Measurements from ENCODE around the gene MYO18B.

Gene MYO18B

GRCh38 chr22:25726241-25726640 lies 15.7 kb upstream of the MYO18B start:
- H3K9me3 ChIP-seq = no peaks in the 10 kb centered on the region
- H3K27ac ChIP-seq = no peak overlapping the region
- no peaks in the 10 kb centered on the region for H3K27me3 ChIP-seq
- no peaks in the 10 kb centered on the region for H3K4me1 ChIP-seq (ENCODE audit: control insufficient read depth in 1 of 2, insufficient read depth in 1 of 2, low read depth in 1 of 2, low read length in 1 of 2)
- TF ChIP-seq CTCF (IDR thresholded peaks at IDR 0.05) = no peak
- no peak overlapping the region for H3K4me3 ChIP-seq (ENCODE audit: low read depth in 1 of 2, low read length in 1 of 2)
- H3K36me3 ChIP-seq = peaks cover 14% of the 10 kb centered on the region

- Histone ChIP-seq H3K4me3 (ENCODE audit: low read depth in 1 of 2, low read length in 1 of 2) (no peak overlapping the region), H3K36me3 (peaks cover 4% of the 10 kb centered on the region), H3K27me3 (no peaks in the 10 kb centered on the region), H3K9me3 (no peaks in the 10 kb centered on the region), H3K4me1 (ENCODE audit: control insufficient read depth in 1 of 2, insufficient read depth in 1 of 2, low read depth in 1 of 2, low read length in 1 of 2) (no peaks in the 10 kb centered on the region), H3K27ac (no peak overlapping the region)
- TF ChIP-seq CTCF (IDR thresholded peaks at IDR 0.05) = no peak
These were observed 13.9 kb upstream of the MYO18B start for GRCh38 chr22:25728071-25728470.

GRCh38 chr22:25729016-25729995 lies 12.7 kb upstream of the MYO18B start:
- TF ChIP-seq CTCF (IDR thresholded peaks at IDR 0.05) = no peak
- Histone ChIP-seq H3K36me3 (no peaks in the 10 kb centered on the region), H3K4me3 (ENCODE audit: low read depth in 1 of 2, low read length in 1 of 2) (no peak overlapping the region), H3K4me1 (ENCODE audit: control insufficient read depth in 1 of 2, insufficient read depth in 1 of 2, low read depth in 1 of 2, low read length in 1 of 2) (no peaks in the 10 kb centered on the region), H3K27ac (no peak overlapping the region), H3K9me3 (no peaks in the 10 kb centered on the region), H3K27me3 (no peaks in the 10 kb centered on the region)

- peaks cover 7% of the 10 kb centered on the region for H3K27me3 ChIP-seq
- TF ChIP-seq CTCF (IDR thresholded peaks at IDR 0.05) = no peak
- no peaks in the 10 kb centered on the region for H3K4me1 ChIP-seq (ENCODE audit: control insufficient read depth in 1 of 2, insufficient read depth in 1 of 2, low read depth in 1 of 2, low read length in 1 of 2)
- H3K4me3 ChIP-seq (ENCODE audit: low read depth in 1 of 2, low read length in 1 of 2) = no peak overlapping the region
- H3K27ac ChIP-seq = no peak overlapping the region
- no peaks in the 10 kb centered on the region for H3K9me3 ChIP-seq
- no peaks in the 10 kb centered on the region for H3K36me3 ChIP-seq
These were observed 6.3 kb upstream of the MYO18B start for GRCh38 chr22:25735650-25736049.

- no peak overlapping the region for H3K4me3 ChIP-seq (ENCODE audit: low read depth in 1 of 2, low read length in 1 of 2)
- TF ChIP-seq CTCF (IDR thresholded peaks at IDR 0.05) = no peak
- H3K4me1 ChIP-seq (ENCODE audit: control insufficient read depth in 1 of 2, insufficient read depth in 1 of 2, low read depth in 1 of 2, low read length in 1 of 2) = no peaks in the 10 kb centered on the region
- peaks cover 7% of the 10 kb centered on the region for H3K27me3 ChIP-seq
- H3K9me3 ChIP-seq = no peaks in the 10 kb centered on the region
- H3K27ac ChIP-seq = no peak overlapping the region
- no peaks in the 10 kb centered on the region for H3K36me3 ChIP-seq
These were observed 5.5 kb upstream of the MYO18B start for GRCh38 chr22:25736378-25737011.

All from neutrophil (primary cell).